Vagina (tissue), 2 donors: ENCODE results near the gene SDCBP2.

Experiments
- POLR2A ChIP-seq, 2 donors: fragments of 450-650 bp; IDR thresholded peaks; one replicate each; pipeline ENCODE4 v1.6.1; 2017; ENCODE audit warnings: antibody characterized with exemption in 2 of 2, mild to moderate bottlenecking in 2 of 2, moderate library complexity in 2 of 2
- POLR2AphosphoS5 ChIP-seq, 2 donors: sonication (generic); formaldehyde crosslinking; IDR thresholded peaks; one replicate each; pipeline ENCODE4 v1.9.0; 2017; ENCODE audit warnings: antibody characterized with exemption in 2 of 2, mild to moderate bottlenecking in 2 of 2, low read depth in 1 of 2; ENCODE audit not compliant: insufficient read depth in 1 of 2
- TF ChIP-seq, protein P1 (sequence below), 3 experiments: fragments of 450-650 bp in 2 of 3; fragments of 200-600 bp in 1 of 3; sonication (generic) in 1 of 3; IDR thresholded peaks; one replicate each; pipeline ENCODE4 v1.5.1; 2017 to 2019; ENCODE audit warnings: antibody characterized with exemption in 3 of 3, mild to moderate bottlenecking in 2 of 3, moderate library complexity in 2 of 3

DNA sequence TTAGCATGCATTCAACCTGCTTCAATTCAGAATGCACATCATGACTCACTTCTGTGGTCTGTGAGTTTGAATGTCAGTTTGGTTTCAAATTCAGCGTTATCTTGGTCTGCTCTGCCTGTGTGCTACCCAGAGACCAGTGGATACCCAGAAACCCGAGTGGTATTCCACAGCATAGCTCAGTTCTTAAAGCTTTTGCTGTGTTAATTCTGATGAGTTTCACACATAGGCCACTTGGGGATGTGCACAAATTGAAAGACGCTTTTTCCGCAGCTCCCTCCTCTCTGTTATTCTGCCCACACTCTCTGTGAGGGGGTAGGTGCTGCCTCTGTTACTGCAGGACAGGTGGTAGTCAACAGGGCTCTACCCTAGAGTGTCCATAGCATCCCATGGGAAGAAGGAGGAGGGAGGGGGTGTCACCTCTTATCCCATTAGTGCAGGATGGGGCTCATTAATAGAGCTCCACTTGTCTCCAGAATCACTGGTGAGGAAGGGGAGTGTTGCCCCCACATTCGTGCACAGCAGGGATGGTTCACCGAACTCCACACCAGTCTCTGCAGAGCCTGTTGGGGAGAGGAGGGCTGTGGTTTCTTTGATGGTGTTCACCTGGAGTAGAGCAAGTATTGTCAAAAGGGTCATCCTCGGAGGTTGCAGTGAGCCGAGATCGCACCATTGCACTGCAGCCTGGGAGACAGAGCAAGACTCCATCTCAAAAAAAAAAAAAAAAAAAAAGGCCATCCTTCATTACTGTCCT is 29.2 kb upstream of the SDCBP2 start:
- TF ChIP-seq POLR2AphosphoS5 (IDR thresholded peaks at IDR 0.05; ENCODE audit: insufficient read depth in 1 of 2, low read depth in 1 of 2) (no peak), POLR2A (IDR thresholded peaks at IDR 0.05) (no peak)
- TF ChIP-seq, protein P1, sequence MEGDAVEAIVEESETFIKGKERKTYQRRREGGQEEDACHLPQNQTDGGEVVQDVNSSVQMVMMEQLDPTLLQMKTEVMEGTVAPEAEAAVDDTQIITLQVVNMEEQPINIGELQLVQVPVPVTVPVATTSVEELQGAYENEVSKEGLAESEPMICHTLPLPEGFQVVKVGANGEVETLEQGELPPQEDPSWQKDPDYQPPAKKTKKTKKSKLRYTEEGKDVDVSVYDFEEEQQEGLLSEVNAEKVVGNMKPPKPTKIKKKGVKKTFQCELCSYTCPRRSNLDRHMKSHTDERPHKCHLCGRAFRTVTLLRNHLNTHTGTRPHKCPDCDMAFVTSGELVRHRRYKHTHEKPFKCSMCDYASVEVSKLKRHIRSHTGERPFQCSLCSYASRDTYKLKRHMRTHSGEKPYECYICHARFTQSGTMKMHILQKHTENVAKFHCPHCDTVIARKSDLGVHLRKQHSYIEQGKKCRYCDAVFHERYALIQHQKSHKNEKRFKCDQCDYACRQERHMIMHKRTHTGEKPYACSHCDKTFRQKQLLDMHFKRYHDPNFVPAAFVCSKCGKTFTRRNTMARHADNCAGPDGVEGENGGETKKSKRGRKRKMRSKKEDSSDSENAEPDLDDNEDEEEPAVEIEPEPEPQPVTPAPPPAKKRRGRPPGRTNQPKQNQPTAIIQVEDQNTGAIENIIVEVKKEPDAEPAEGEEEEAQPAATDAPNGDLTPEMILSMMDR (IDR thresholded peaks at IDR 0.05): no peak
